ENCODE measurements around the gene ICOSLG.

ICOSLG gene

GRCh38 chr21:44273046-44273445 lies 32.3 kb upstream of the ICOSLG start:
- no peak for ATAC-seq
- no peak for TF ChIP-seq CSRNP3 (CRISPR knock-in tag; IDR thresholded peaks at IDR 0.05)
- no peak for TF ChIP-seq SNAI2 (CRISPR knock-in tag; IDR thresholded peaks at IDR 0.05)
- TF ChIP-seq BACH2 (CRISPR knock-in tag; IDR thresholded peaks at IDR 0.05; ENCODE audit: borderline replicate concordance) = no peak
- no peak for TF ChIP-seq GLIS3 (CRISPR knock-in tag; IDR thresholded peaks at IDR 0.05)
- TF ChIP-seq CSDC2 (CRISPR knock-in tag; IDR thresholded peaks at IDR 0.05) = no peak
- TF ChIP-seq POU6F1 (CRISPR knock-in tag; IDR thresholded peaks at IDR 0.05; ENCODE audit: borderline replicate concordance, low read depth) = no peak
- TF ChIP-seq RARB (CRISPR knock-in tag; IDR thresholded peaks at IDR 0.05) = no peak
- TF ChIP-seq TOX (CRISPR knock-in tag; IDR thresholded peaks at IDR 0.05; ENCODE audit: borderline replicate concordance) = no peak
- TF ChIP-seq ZFP30 (CRISPR knock-in tag; IDR thresholded peaks at IDR 0.05) = no peak
- no peak for TF ChIP-seq CREB5 (CRISPR knock-in tag; IDR thresholded peaks at IDR 0.05; ENCODE audit: low read depth)

GRCh38 chr21:44272284-44272858 lies 31.6 kb upstream of the ICOSLG start:
- ATAC-seq = no peak
- TF ChIP-seq PPARA (CRISPR knock-in tag; IDR thresholded peaks at IDR 0.05; ENCODE audit: borderline replicate concordance) = no peak
- TF ChIP-seq OSR1 (CRISPR knock-in tag; IDR thresholded peaks at IDR 0.05) = no peak
- TF ChIP-seq RARB (CRISPR knock-in tag; IDR thresholded peaks at IDR 0.05) = no peak
- no peak for TF ChIP-seq ZNF8 (CRISPR knock-in tag; IDR thresholded peaks at IDR 0.05)
- TF ChIP-seq CREB5 (CRISPR knock-in tag; IDR thresholded peaks at IDR 0.05; ENCODE audit: low read depth) = no peak
- no peak for TF ChIP-seq POU6F1 (CRISPR knock-in tag; IDR thresholded peaks at IDR 0.05; ENCODE audit: borderline replicate concordance, low read depth)
- TF ChIP-seq SNAI2 (CRISPR knock-in tag; IDR thresholded peaks at IDR 0.05) = no peak
- TF ChIP-seq PATZ1 (CRISPR knock-in tag; IDR thresholded peaks at IDR 0.05; ENCODE audit: borderline replicate concordance) = no peak
- TF ChIP-seq ESRRG (CRISPR knock-in tag; IDR thresholded peaks at IDR 0.05) = no peak
- TF ChIP-seq ZNF565 (CRISPR knock-in tag; conservative IDR thresholded peaks at IDR 0.05; ENCODE audit: low read depth) = no peak
- no peak for TF ChIP-seq ZFP30 (CRISPR knock-in tag; IDR thresholded peaks at IDR 0.05)
- no peak for TF ChIP-seq BACH2 (CRISPR knock-in tag; IDR thresholded peaks at IDR 0.05; ENCODE audit: borderline replicate concordance)
- TF ChIP-seq CSDC2 (CRISPR knock-in tag; IDR thresholded peaks at IDR 0.05) = no peak
- no peak for TF ChIP-seq ZNF70 (CRISPR knock-in tag; IDR thresholded peaks at IDR 0.05)
- no peak for TF ChIP-seq TOX (CRISPR knock-in tag; IDR thresholded peaks at IDR 0.05; ENCODE audit: borderline replicate concordance)
- no peak for TF ChIP-seq ISL1 (CRISPR knock-in tag; IDR thresholded peaks at IDR 0.05)
- TF ChIP-seq ZC3H10 (CRISPR knock-in tag; IDR thresholded peaks at IDR 0.05) = no peak
- TF ChIP-seq ZFP3 (CRISPR knock-in tag; IDR thresholded peaks at IDR 0.05) = no peak
- no peak for TF ChIP-seq ARNTL (CRISPR knock-in tag; IDR thresholded peaks at IDR 0.05; ENCODE audit: borderline replicate concordance, low read depth)
- no peak for TF ChIP-seq TCF4 (CRISPR knock-in tag; IDR thresholded peaks at IDR 0.05; ENCODE audit: borderline replicate concordance)
